H9 (cell line): ENCODE measurements around the gene HOXA2. TPM values are rescaled to one million over a fixed set of nuclear protein-coding genes. Genes with fewer than 3 reads are reported as not detected.

Source experiments
- DNase-seq: peaks from one replicate; pipeline ENCODE4 v3.0.0-alpha.2; 2017
- H2AFZ ChIP-seq: one replicate; pipeline ENCODE4 v1.6.1; 2013; ENCODE audit warnings: mild to moderate bottlenecking, low read length, control low read depth, moderate library complexity
- H2AK5ac ChIP-seq: 2 replicates; pipeline ENCODE4 v1.6.1; 2013; ENCODE audit warnings: low read length, control low read depth, mixed read lengths; ENCODE audit not compliant: insufficient read length
- H2BK120ac ChIP-seq: one replicate; pipeline ENCODE4 v1.6.1; 2013; ENCODE audit warnings: low read depth, mild to moderate bottlenecking, low read length, control low read depth, inconsistent platforms; ENCODE audit not compliant: poor library complexity, severe bottlenecking
- H2BK12ac ChIP-seq: 2 replicates; pipeline ENCODE4 v1.6.1; 2013; ENCODE audit warnings: low read length, control low read depth, mixed read lengths, low read depth; ENCODE audit not compliant: insufficient read length
- H2BK15ac ChIP-seq: 2 replicates; pipeline ENCODE4 v1.6.1; 2013; ENCODE audit warnings: low read depth, low read length, control low read depth
- H2BK20ac ChIP-seq: one replicate; pipeline ENCODE4 v1.6.1; 2013; ENCODE audit warnings: low read depth, mild to moderate bottlenecking, low read length, control low read depth, inconsistent platforms; ENCODE audit not compliant: poor library complexity, severe bottlenecking
- H2BK5ac ChIP-seq: 2 replicates; pipeline ENCODE4 v1.6.1; 2013; ENCODE audit warnings: low read length, control low read depth, mixed read lengths; ENCODE audit not compliant: insufficient read length
- H3K14ac ChIP-seq: 2 replicates; pipeline ENCODE4 v1.6.1; 2013; ENCODE audit warnings: low read length, control low read depth; ENCODE audit not compliant: insufficient read depth
- H3K18ac ChIP-seq: 2 replicates; pipeline ENCODE4 v1.6.1; 2013; ENCODE audit warnings: low read depth, mild to moderate bottlenecking, mixed read lengths, low read length, control low read depth; ENCODE audit not compliant: insufficient read length
- H3K23ac ChIP-seq: 2 replicates; pipeline ENCODE4 v1.6.1; 2013; ENCODE audit warnings: low read length, control low read depth, mixed read lengths, low read depth; ENCODE audit not compliant: insufficient read length
- H3K23me2 ChIP-seq: 2 replicates; pipeline ENCODE4 v1.6.1; 2013; ENCODE audit warnings: low read depth, mild to moderate bottlenecking, mixed read lengths, low read length, control low read depth; ENCODE audit not compliant: insufficient read length, poor library complexity, severe bottlenecking
- H3K27ac ChIP-seq: 2 replicates; pipeline ENCODE4 v1.5.1; 2013; ENCODE audit warnings: low read length, control low read depth, mixed read lengths, low read depth; ENCODE audit not compliant: insufficient read length
- H3K27me3 ChIP-seq: 2 replicates; pipeline ENCODE4 v1.6.1; 2013; ENCODE audit warnings: low read length, control low read depth, inconsistent platforms; ENCODE audit not compliant: insufficient read depth
- H3K4ac ChIP-seq: 2 replicates; pipeline ENCODE4 v1.6.1; 2013; ENCODE audit warnings: low read depth, mild to moderate bottlenecking, control low read depth, inconsistent platforms, low read length, moderate library complexity
- H3K4me1 ChIP-seq: 2 replicates; pipeline ENCODE4 v1.6.1; 2013; ENCODE audit warnings: low read length, control low read depth, inconsistent platforms; ENCODE audit not compliant: insufficient read depth
- H3K4me2 ChIP-seq: 2 replicates; pipeline ENCODE4 v1.6.1; 2013; ENCODE audit warnings: low read length, control low read depth, mixed read lengths; ENCODE audit not compliant: insufficient read length, insufficient read depth
- H3K56ac ChIP-seq: 2 replicates; pipeline ENCODE4 v1.6.1; 2013; ENCODE audit warnings: low read depth, mild to moderate bottlenecking, mixed read lengths, low read length, control low read depth; ENCODE audit not compliant: insufficient read length
- H3K79me1 ChIP-seq: 2 replicates; pipeline ENCODE4 v1.6.1; 2013; ENCODE audit warnings: low read depth, mild to moderate bottlenecking, moderate library complexity, low read length, control low read depth, inconsistent platforms; ENCODE audit not compliant: insufficient read depth, poor library complexity, severe bottlenecking
- H3K79me2 ChIP-seq: 2 replicates; pipeline ENCODE4 v1.6.1; 2013; ENCODE audit warnings: low read length, control low read depth, inconsistent platforms; ENCODE audit not compliant: insufficient read depth
- H3K9ac ChIP-seq: 2 replicates; pipeline ENCODE4 v1.6.1; 2013; ENCODE audit warnings: low read length, control low read depth, mixed read lengths; ENCODE audit not compliant: insufficient read length; ENCODE audit errors: extremely low read depth
- H3K9me3 ChIP-seq: one replicate; pipeline ENCODE4 v1.6.1; 2013; ENCODE audit warnings: low read depth, low read length, inconsistent platforms; ENCODE audit not compliant: control insufficient read depth
- H3T11ph ChIP-seq: one replicate; pipeline ENCODE4 v1.6.1; 2013; ENCODE audit warnings: mild to moderate bottlenecking, low read length, control low read depth, inconsistent platforms
- H4K20me1 ChIP-seq: one replicate; pipeline ENCODE4 v1.6.1; 2013; ENCODE audit not compliant: control insufficient read depth, insufficient read length, insufficient read depth
- H4K5ac ChIP-seq: 2 replicates; pipeline ENCODE4 v1.6.1; 2013; ENCODE audit warnings: low read depth, mild to moderate bottlenecking, mixed read lengths, low read length, control low read depth; ENCODE audit not compliant: insufficient read length
- H4K8ac ChIP-seq: replicated peaks from 2 replicates; pipeline ENCODE4 v1.6.1; 2013; ENCODE audit warnings: low read length, control low read depth, mixed read lengths, low read depth; ENCODE audit not compliant: insufficient read length
- H4K91ac ChIP-seq: 2 replicates; pipeline ENCODE4 v1.6.1; 2013; ENCODE audit warnings: low read depth, mild to moderate bottlenecking, moderate library complexity, mixed read lengths, low read length, control low read depth; ENCODE audit not compliant: insufficient read length
- H3K27ac Mint-ChIP-seq, 3 experiments: 2 replicates in 2 of 3; 3 replicates in 1 of 3; pipeline ENCODE4 v1.8.0; 2020 to 2021; ENCODE audit warnings: mixed read lengths in 3 of 3, mild to moderate bottlenecking in 1 of 3, moderate library complexity in 1 of 3
- H3K27me3 Mint-ChIP-seq: 2 replicates; pipeline ENCODE4 v1.8.0; 2021; ENCODE audit warnings: low read depth, mild to moderate bottlenecking, moderate library complexity, mixed read lengths
- H3K36me3 Mint-ChIP-seq, 3 experiments: 2 replicates in 2 of 3; 3 replicates in 1 of 3; pipeline ENCODE4 v1.8.0; 2020 to 2021; ENCODE audit warnings: low read depth in 3 of 3, mixed read lengths in 3 of 3; ENCODE audit not compliant: insufficient read depth in 1 of 3
- H3K4me1 Mint-ChIP-seq, 2 experiments: 2 replicates each; pipeline ENCODE4 v1.8.0; 2020; ENCODE audit warnings: mixed read lengths in 2 of 2
- H3K4me3 Mint-ChIP-seq, 2 experiments: 2 replicates in 1 of 2; 3 replicates in 1 of 2; pipeline ENCODE4 v1.8.0; 2020 to 2021; ENCODE audit warnings: mild to moderate bottlenecking in 2 of 2, mixed read lengths in 2 of 2, moderate library complexity in 1 of 2
- H3K9me3 Mint-ChIP-seq, 2 experiments: 2 replicates in 1 of 2; 3 replicates in 1 of 2; pipeline ENCODE4 v1.8.0; 2020; ENCODE audit warnings: mild to moderate bottlenecking in 2 of 2, mixed read lengths in 2 of 2, moderate library complexity in 1 of 2
- WGBS: extraction: QIAGEN DNeasy Blood & Tissue Kit; methylation state at CpG from one replicate; pipeline ENCODE4 v1.1.7; 2013; ENCODE audit warnings: missing lambda C conversion rate, low lambda C conversion rate, mixed read lengths; ENCODE audit not compliant: insufficient read length; ENCODE audit errors: extremely low coverage; 5-methylcytosine and 5-hydroxymethylcytosine counted together
- total RNA-seq: library from RNA; stranded (reverse); gene quantifications from 2 replicates; pipeline ENCODE4 v1.2.1, GENCODE V29; 2021
- TF ChIP-seq, protein P1 (sequence below): fragments of 200-600 bp; sonication (generic); conservative IDR thresholded peaks from 3 replicates; pipeline ENCODE4 v1.8.0; 2021; ENCODE audit warnings: antibody characterized with exemption, mild to moderate bottlenecking

The HOXA2 gene
- total RNA-seq, 1 experiment from 2014 or later: not detected

DNA sequence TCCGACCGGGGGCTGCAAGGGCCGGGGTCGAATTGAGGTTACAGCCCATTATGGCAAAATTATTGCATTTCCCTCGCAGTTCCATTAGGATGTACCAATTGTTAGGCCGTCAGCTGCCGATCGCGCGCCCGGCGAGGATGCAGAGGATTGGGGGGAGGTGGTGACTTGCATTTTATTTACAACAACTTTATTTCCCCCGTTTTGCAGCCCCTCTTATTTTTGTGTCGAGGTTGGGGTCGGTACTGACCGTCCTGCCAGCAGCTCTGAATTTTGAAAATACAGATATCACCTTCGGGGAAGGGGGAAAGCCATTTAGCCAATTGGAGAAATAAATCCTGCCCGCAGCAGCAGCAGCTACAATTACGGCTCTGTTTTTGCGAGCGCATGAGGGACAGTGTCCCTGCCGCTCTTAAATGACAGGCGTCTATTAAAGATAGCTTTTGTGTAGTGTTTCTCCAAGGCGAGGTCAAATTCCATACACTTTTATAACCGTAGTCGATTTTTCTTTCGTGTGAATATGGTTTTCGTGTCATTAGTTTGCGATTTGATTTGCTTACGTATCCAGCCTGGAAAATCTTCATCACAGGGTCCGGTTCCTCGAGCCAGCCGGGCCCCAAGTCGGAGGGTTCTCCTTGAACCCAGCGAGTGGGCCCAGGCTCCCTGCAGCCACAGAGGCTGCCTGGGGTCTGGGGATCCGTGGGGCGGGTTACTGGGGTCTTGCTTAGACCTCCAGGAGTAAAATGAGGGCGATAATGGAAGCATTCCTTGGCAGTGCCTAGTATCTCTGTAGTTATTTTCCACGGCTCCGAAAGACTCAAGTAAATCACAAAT lies 41.7 kb upstream of the HOXA2 start:
- H4K91ac ChIP-seq: no peak overlapping the region
- no peak overlapping the region for H2BK15ac ChIP-seq
- peaks cover 14% of the 10 kb centered on the region for H3K23me2 ChIP-seq
- H3K9ac ChIP-seq: no peak overlapping the region
- H4K20me1 ChIP-seq: no peaks in the 10 kb centered on the region
- H3K9me3 Mint-ChIP-seq: peaks cover 16 to 28% of the 10 kb centered on the region in 2 experiments
- H3K27ac Mint-ChIP-seq: no peak overlapping the region
- H2AK5ac ChIP-seq: no peak overlapping the region
- no peak overlapping the region; a peak in 1 of 5 replicates for H3K4me3 Mint-ChIP-seq
- no peaks in the 10 kb centered on the region for H3K79me2 ChIP-seq
- H3K4ac ChIP-seq: no peak overlapping the region
- DNase-seq: no peak
- no peak overlapping the region for H3K14ac ChIP-seq
- no CpG with 5 or more reads among the region's 40 CpGs for WGBS
- no peak overlapping the region for H2AFZ ChIP-seq
- H3K23ac ChIP-seq: no peak overlapping the region
- no peak overlapping the region for H2BK12ac ChIP-seq
- H4K8ac ChIP-seq: no peak overlapping the region
- H3K27me3 ChIP-seq: peaks cover 97% of the 10 kb centered on the region
- no peak overlapping the region for H2BK120ac ChIP-seq
- no peaks in the 10 kb centered on the region for H3K4me1 ChIP-seq
- H3K27me3 Mint-ChIP-seq: peaks cover 100% of the 10 kb centered on the region
- H3K18ac ChIP-seq: no peak overlapping the region
- H3K36me3 Mint-ChIP-seq: no peaks in the 10 kb centered on the region; a peak in 3 of 7 replicates
- H3K9me3 ChIP-seq: no peaks in the 10 kb centered on the region
- no peak overlapping the region for H3K56ac ChIP-seq
- H2BK20ac ChIP-seq: no peak overlapping the region
- no peak overlapping the region for H3T11ph ChIP-seq
- no peaks in the 10 kb centered on the region for H3K79me1 ChIP-seq
- peaks cover 5 to 25% of the 10 kb centered on the region in 2 experiments for H3K4me1 Mint-ChIP-seq
- H3K4me2 ChIP-seq: peak overlapping the region; percentile 65
- H3K27ac ChIP-seq: no peak overlapping the region
- TF ChIP-seq, protein P1, sequence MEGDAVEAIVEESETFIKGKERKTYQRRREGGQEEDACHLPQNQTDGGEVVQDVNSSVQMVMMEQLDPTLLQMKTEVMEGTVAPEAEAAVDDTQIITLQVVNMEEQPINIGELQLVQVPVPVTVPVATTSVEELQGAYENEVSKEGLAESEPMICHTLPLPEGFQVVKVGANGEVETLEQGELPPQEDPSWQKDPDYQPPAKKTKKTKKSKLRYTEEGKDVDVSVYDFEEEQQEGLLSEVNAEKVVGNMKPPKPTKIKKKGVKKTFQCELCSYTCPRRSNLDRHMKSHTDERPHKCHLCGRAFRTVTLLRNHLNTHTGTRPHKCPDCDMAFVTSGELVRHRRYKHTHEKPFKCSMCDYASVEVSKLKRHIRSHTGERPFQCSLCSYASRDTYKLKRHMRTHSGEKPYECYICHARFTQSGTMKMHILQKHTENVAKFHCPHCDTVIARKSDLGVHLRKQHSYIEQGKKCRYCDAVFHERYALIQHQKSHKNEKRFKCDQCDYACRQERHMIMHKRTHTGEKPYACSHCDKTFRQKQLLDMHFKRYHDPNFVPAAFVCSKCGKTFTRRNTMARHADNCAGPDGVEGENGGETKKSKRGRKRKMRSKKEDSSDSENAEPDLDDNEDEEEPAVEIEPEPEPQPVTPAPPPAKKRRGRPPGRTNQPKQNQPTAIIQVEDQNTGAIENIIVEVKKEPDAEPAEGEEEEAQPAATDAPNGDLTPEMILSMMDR: no peak
- H2BK5ac ChIP-seq: no peak overlapping the region
- H4K5ac ChIP-seq: no peak overlapping the region
